Hepatocyte (in vitro differentiated cells): ENCODE measurements around the gene MAGEF1. TPM values are rescaled to one million over a fixed set of nuclear protein-coding genes. Genes with fewer than 3 reads are reported as not detected.

ENCODE experiments used
- DNase-seq: peaks from one replicate; pipeline ENCODE4 v3.0.0-alpha.2; 2016; ENCODE audit warnings: low spot score
- H2AFZ ChIP-seq: fragments of 200-600 bp; sonication (generic); 2 replicates; pipeline ENCODE4 v1.6.0; 2016; ENCODE audit warnings: antibody characterized with exemption, mild to moderate bottlenecking
- H3K27ac ChIP-seq: fragments of 200-600 bp; sonication (generic); 2 replicates; pipeline ENCODE4 v1.5.1; 2016; ENCODE audit warnings: mild to moderate bottlenecking
- H3K27me3 ChIP-seq: fragments of 200-600 bp; sonication (generic); 2 replicates; pipeline ENCODE4 v1.6.1; 2016
- H3K36me3 ChIP-seq: fragments of 200-600 bp; sonication (generic); replicated peaks from 2 replicates; pipeline ENCODE4 v1.5.1; 2016; ENCODE audit warnings: low read depth; ENCODE audit not compliant: insufficient read depth
- H3K4me1 ChIP-seq: fragments of 200-600 bp; sonication (generic); 2 replicates; pipeline ENCODE4 v1.5.1; 2016; ENCODE audit warnings: mild to moderate bottlenecking, moderate library complexity; ENCODE audit not compliant: insufficient read depth
- H3K4me2 ChIP-seq: fragments of 200-600 bp; sonication (generic); 2 replicates; pipeline ENCODE4 v1.6.0; 2016
- H3K4me3 ChIP-seq: fragments of 200-600 bp; sonication (generic); 2 replicates; pipeline ENCODE4 v1.5.1; 2016; ENCODE audit warnings: mild to moderate bottlenecking
- H3K79me2 ChIP-seq: fragments of 200-600 bp; sonication (generic); 2 replicates; pipeline ENCODE4 v1.6.0; 2017; ENCODE audit warnings: mild to moderate bottlenecking
- H3K9me2 ChIP-seq: fragments of 200-600 bp; sonication (generic); replicated peaks from 2 replicates; pipeline ENCODE4 v1.6.0; 2017; ENCODE audit warnings: mild to moderate bottlenecking; ENCODE audit not compliant: insufficient read depth
- H3K9me3 ChIP-seq: fragments of 200-600 bp; sonication (generic); 2 replicates; pipeline ENCODE4 v1.5.1; 2016; ENCODE audit warnings: low read depth, mild to moderate bottlenecking
- H4K20me1 ChIP-seq: fragments of 200-600 bp; sonication (generic); 2 replicates; pipeline ENCODE4 v1.6.0; 2016; ENCODE audit warnings: mild to moderate bottlenecking; ENCODE audit not compliant: insufficient read depth, poor library complexity, severe bottlenecking
- CTCF ChIP-seq: fragments of 200-600 bp; sonication (generic); IDR thresholded peaks from 2 replicates; pipeline ENCODE4 v1.5.1; 2016; ENCODE audit warnings: antibody characterized with exemption, mild to moderate bottlenecking; ENCODE audit not compliant: poor library complexity
- EZH2 ChIP-seq: fragments of 200-600 bp; sonication (generic); IDR thresholded peaks from 2 replicates; pipeline ENCODE4 v1.6.1; 2016; ENCODE audit warnings: antibody characterized with exemption, mild to moderate bottlenecking, borderline replicate concordance
- EZH2phosphoT487 ChIP-seq: fragments of 200-600 bp; sonication (generic); IDR thresholded peaks from one replicate; pipeline ENCODE4 v1.6.1; 2018; ENCODE audit warnings: antibody characterized with exemption, mild to moderate bottlenecking, low read depth, moderate library complexity; ENCODE audit not compliant: unreplicated experiment, severe bottlenecking
- WGBS: methylation state at CpG from one replicate; pipeline ENCODE4 v1.1.6; 2016; ENCODE audit warnings: low lambda C conversion rate; ENCODE audit errors: missing lambda C conversion rate; 5-methylcytosine and 5-hydroxymethylcytosine counted together
- polyA plus RNA-seq: library from polyadenylated mRNA; unstranded; fragments of >200 nt; fragmentation: Nextera tagmentation; extraction: Ambion mirVana; gene quantifications from 2 replicates; pipeline ENCODE4 v1.2.1, GENCODE V29; 2016
- total RNA-seq: library from RNA; depleted of rRNA; stranded (reverse); fragments of >200 nt; gene quantifications from 2 replicates; pipeline ENCODE4 v1.2.3, GENCODE V29; 2014

Gene MAGEF1
- total and polyA plus RNA-seq, 2 experiments from 2014 or later: 57.6 to 74.4 TPM

- Histone ChIP-seq H3K9me3 (no peaks in the 10 kb centered on the region), H2AFZ (no peak overlapping the region), H3K9me2 (no peaks in the 10 kb centered on the region), H3K36me3 (no peaks in the 10 kb centered on the region), H3K79me2 (peaks cover 33% of the 10 kb centered on the region), H3K4me2 (peak overlapping the region; percentile 86), H4K20me1 (no peaks in the 10 kb centered on the region), H3K27me3 (no peaks in the 10 kb centered on the region), H3K27ac (no peak overlapping the region), H3K4me3 (no peak overlapping the region), H3K4me1 (peaks cover 31% of the 10 kb centered on the region)
- TF ChIP-seq EZH2: no peak
- TF ChIP-seq CTCF: no peak
- TF ChIP-seq EZH2phosphoT487: no peak
- DNase-seq: no peak
- 79% methylated on average over 2 of the region's 2 CpGs for WGBS
Observed at GRCh38 chr3:184713040-184713355, 1.1 kb upstream of the MAGEF1 start.

- H3K79me2 ChIP-seq: peaks cover 37% of the 10 kb centered on the region
- DNase-seq: no peak
- TF ChIP-seq EZH2phosphoT487: no peak
- TF ChIP-seq EZH2: no peak
- TF ChIP-seq CTCF: no peak
- H2AFZ ChIP-seq: peak overlapping the region; percentile 40
- H3K4me2 ChIP-seq: peak overlapping the region; percentile 86
- H3K27ac ChIP-seq: peak overlapping the region; percentile 100
- WGBS: 21% methylated on average over 16 of the region's 16 CpGs
- peaks cover 25% of the 10 kb centered on the region for H3K4me1 ChIP-seq
- H4K20me1 ChIP-seq: no peaks in the 10 kb centered on the region
- H3K36me3 ChIP-seq: no peaks in the 10 kb centered on the region
- no peaks in the 10 kb centered on the region for H3K9me3 ChIP-seq
- peak overlapping the region; percentile 94 for H3K4me3 ChIP-seq
- no peaks in the 10 kb centered on the region for H3K9me2 ChIP-seq
- no peaks in the 10 kb centered on the region for H3K27me3 ChIP-seq
Observed at GRCh38 chr3:184712248-184713039, 580 bp upstream of the MAGEF1 start.

GRCh38 chr3:184710870-184711492 is 883 bp downstream of the MAGEF1 start:
- peak overlapping the region; percentile 86 for H3K4me2 ChIP-seq
- 12% methylated on average over 18 of the region's 18 CpGs for WGBS
- H4K20me1 ChIP-seq: no peaks in the 10 kb centered on the region
- H3K27me3 ChIP-seq: no peaks in the 10 kb centered on the region
- H3K79me2 ChIP-seq: peaks cover 46% of the 10 kb centered on the region
- no peak for DNase-seq
- peaks cover 12% of the 10 kb centered on the region for H3K4me1 ChIP-seq
- no peaks in the 10 kb centered on the region for H3K9me2 ChIP-seq
- peak overlapping the region; percentile 94 for H3K4me3 ChIP-seq
- peak overlapping the region; percentile 86 for H2AFZ ChIP-seq
- TF ChIP-seq EZH2 (no peak), EZH2phosphoT487 (no peak), CTCF (no peak)
- H3K27ac ChIP-seq: peak overlapping the region; percentile 100
- no peaks in the 10 kb centered on the region for H3K36me3 ChIP-seq
- H3K9me3 ChIP-seq: no peaks in the 10 kb centered on the region
